Smooth muscle cell (in vitro differentiated cells): ENCODE measurements around the gene ADSS1. TPM values are rescaled to one million over a fixed set of nuclear protein-coding genes. Genes with fewer than 3 reads are reported as not detected.

ENCODE experiments used
- DNase-seq: peaks from one replicate; lab custom pipeline; 2025; ENCODE audit not compliant: unreplicated experiment; lab: John Stamatoyannopoulos, UW
- H2AFZ ChIP-seq: fragments of 200-600 bp; sonication (generic); 2 replicates; pipeline ENCODE4 v1.6.0; 2016; ENCODE audit warnings: antibody characterized with exemption, low read depth, mild to moderate bottlenecking
- H3F3A ChIP-seq: fragments of 200-600 bp; sonication (generic); 2 replicates; pipeline ENCODE4 v1.6.0; 2017; ENCODE audit warnings: antibody characterized with exemption, low read depth
- H3K27ac ChIP-seq: fragments of 200-600 bp; sonication (generic); 2 replicates; pipeline ENCODE4 v1.5.1; 2016; ENCODE audit warnings: low read depth, mild to moderate bottlenecking
- H3K27me3 ChIP-seq: fragments of 200-600 bp; sonication (generic); 2 replicates; pipeline ENCODE4 v1.6.1; 2016; ENCODE audit warnings: low read depth, mild to moderate bottlenecking
- H3K36me3 ChIP-seq: fragments of 200-600 bp; sonication (generic); 2 replicates; pipeline ENCODE4 v1.5.1; 2016; ENCODE audit warnings: low read depth
- H3K4me1 ChIP-seq: fragments of 200-600 bp; sonication (generic); 2 replicates; pipeline ENCODE4 v1.5.1; 2016; ENCODE audit warnings: low read depth
- H3K4me2 ChIP-seq: fragments of 200-600 bp; sonication (generic); 2 replicates; pipeline ENCODE4 v1.6.0; 2016; ENCODE audit warnings: mild to moderate bottlenecking
- H3K4me3 ChIP-seq: fragments of 200-600 bp; sonication (generic); 2 replicates; pipeline ENCODE4 v1.5.1; 2016; ENCODE audit warnings: mild to moderate bottlenecking
- H3K79me2 ChIP-seq: fragments of 200-600 bp; sonication (generic); 2 replicates; pipeline ENCODE4 v1.6.0; 2016; ENCODE audit warnings: low read depth, mild to moderate bottlenecking
- H3K9ac ChIP-seq: fragments of 200-600 bp; sonication (generic); 2 replicates; pipeline ENCODE4 v1.6.0; 2016; ENCODE audit warnings: low read depth
- H3K9me3 ChIP-seq: fragments of 200-600 bp; sonication (generic); replicated peaks from 2 replicates; pipeline ENCODE4 v1.5.1; 2016; ENCODE audit warnings: low read depth
- H4K20me1 ChIP-seq: fragments of 200-600 bp; sonication (generic); 2 replicates; pipeline ENCODE4 v1.6.0; 2016; ENCODE audit warnings: low read depth
- WGBS: methylation state at CpG from one replicate; pipeline ENCODE4 v1.1.7; 2016; ENCODE audit warnings: low lambda C conversion rate; 5-methylcytosine and 5-hydroxymethylcytosine counted together
- polyA plus RNA-seq: library from polyadenylated mRNA; unstranded; fragments of >200 nt; fragmentation: Nextera tagmentation; extraction: Ambion mirVana; gene quantifications from 2 replicates; pipeline ENCODE4 v1.2.1, GENCODE V29; 2016
- total RNA-seq: library from RNA; depleted of rRNA; stranded (reverse); fragments of >200 nt; gene quantifications from 2 replicates; pipeline ENCODE4 v1.2.3, GENCODE V29; 2014
- TF ChIP-seq, protein P1 (sequence below): fragments of 200-600 bp; sonication (generic); IDR thresholded peaks from 2 replicates; pipeline ENCODE4 v1.5.1; 2017; ENCODE audit warnings: borderline replicate concordance, mild to moderate bottlenecking, antibody characterized with exemption; ENCODE audit not compliant: insufficient read depth, poor library complexity, severe bottlenecking

Gene ADSS1
- total and polyA plus RNA-seq, 2 experiments from 2014 or later, result 7.8 to 43.0 TPM

- Histone ChIP-seq H3K27me3 (no peaks in the 10 kb centered on the region), H2AFZ (no peak overlapping the region), H3K79me2 (no peaks in the 10 kb centered on the region), H3F3A (peaks cover 5% of the 10 kb centered on the region), H3K9ac (no peak overlapping the region), H3K36me3 (no peaks in the 10 kb centered on the region), H3K4me1 (peaks cover 5% of the 10 kb centered on the region), H3K4me2 (no peak overlapping the region), H3K4me3 (no peak overlapping the region), H4K20me1 (peaks cover 10% of the 10 kb centered on the region), H3K9me3 (no peaks in the 10 kb centered on the region), H3K27ac (no peak overlapping the region)
- TF ChIP-seq, protein P1, sequence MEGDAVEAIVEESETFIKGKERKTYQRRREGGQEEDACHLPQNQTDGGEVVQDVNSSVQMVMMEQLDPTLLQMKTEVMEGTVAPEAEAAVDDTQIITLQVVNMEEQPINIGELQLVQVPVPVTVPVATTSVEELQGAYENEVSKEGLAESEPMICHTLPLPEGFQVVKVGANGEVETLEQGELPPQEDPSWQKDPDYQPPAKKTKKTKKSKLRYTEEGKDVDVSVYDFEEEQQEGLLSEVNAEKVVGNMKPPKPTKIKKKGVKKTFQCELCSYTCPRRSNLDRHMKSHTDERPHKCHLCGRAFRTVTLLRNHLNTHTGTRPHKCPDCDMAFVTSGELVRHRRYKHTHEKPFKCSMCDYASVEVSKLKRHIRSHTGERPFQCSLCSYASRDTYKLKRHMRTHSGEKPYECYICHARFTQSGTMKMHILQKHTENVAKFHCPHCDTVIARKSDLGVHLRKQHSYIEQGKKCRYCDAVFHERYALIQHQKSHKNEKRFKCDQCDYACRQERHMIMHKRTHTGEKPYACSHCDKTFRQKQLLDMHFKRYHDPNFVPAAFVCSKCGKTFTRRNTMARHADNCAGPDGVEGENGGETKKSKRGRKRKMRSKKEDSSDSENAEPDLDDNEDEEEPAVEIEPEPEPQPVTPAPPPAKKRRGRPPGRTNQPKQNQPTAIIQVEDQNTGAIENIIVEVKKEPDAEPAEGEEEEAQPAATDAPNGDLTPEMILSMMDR, result no peak
- no peak for DNase-seq
- 100% methylated on average over 4 of the region's 4 CpGs for WGBS
These were observed 47.3 kb downstream of the ADSS1 start for GRCh38 chr14:104771374-104771773.

DNA sequence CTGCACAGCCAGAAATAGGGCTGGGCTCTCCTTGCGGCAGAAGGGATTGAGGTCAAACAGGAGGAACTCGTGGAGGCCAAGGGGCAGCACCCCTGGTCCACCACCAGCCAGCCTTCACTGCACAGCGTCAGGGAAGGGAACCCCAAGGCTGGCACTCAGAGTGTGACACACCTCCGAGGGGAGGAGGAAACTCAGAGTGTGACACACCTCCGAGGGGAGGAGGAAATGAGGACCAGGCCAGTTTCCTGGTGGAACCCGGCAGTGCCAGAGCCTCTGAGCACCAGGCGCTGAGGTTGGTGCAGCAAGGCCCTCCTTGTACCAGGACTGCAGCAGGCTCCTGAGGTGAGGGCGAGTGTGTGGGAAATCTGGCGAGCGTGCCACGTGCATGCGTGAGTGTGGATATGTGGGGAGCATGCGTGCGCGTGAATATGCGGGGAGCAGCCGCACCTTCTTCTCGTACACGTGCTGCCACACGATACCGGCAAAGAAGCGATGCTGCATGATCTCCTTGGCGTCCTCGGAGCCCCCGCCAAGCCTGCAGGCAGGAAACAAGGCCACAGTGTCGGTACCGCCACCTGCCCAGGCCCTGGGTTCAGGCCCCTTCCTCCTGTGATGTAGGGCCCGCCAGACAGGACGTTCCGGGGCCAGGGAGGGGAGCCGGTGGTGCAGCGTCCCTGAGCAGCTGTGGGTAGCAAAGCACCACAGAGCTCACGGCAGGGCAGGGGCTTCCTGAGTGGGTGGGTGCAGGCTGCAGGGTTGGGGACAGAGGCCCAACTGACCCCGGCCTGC is 48.1 kb downstream of the ADSS1 start:
- WGBS, result 98% methylated on average over 33 of the region's 34 CpGs
- Histone ChIP-seq H4K20me1 (peaks cover 17% of the 10 kb centered on the region), H3K4me3 (no peak overlapping the region), H3K4me2 (no peak overlapping the region), H3K9me3 (no peaks in the 10 kb centered on the region), H3F3A (peaks cover 5% of the 10 kb centered on the region), H3K27me3 (no peaks in the 10 kb centered on the region), H2AFZ (no peak overlapping the region), H3K27ac (no peak overlapping the region), H3K36me3 (no peaks in the 10 kb centered on the region), H3K4me1 (peaks cover 5% of the 10 kb centered on the region), H3K9ac (no peak overlapping the region), H3K79me2 (no peaks in the 10 kb centered on the region)
- TF ChIP-seq, protein P1, result no peak
- no peak for DNase-seq

- Histone ChIP-seq H3K27me3 (no peaks in the 10 kb centered on the region), H3K4me3 (no peak overlapping the region), H4K20me1 (peaks cover 25% of the 10 kb centered on the region), H2AFZ (no peak overlapping the region), H3K79me2 (no peaks in the 10 kb centered on the region), H3K4me2 (no peak overlapping the region), H3K27ac (no peak overlapping the region), H3K9me3 (no peaks in the 10 kb centered on the region), H3K9ac (no peak overlapping the region), H3K36me3 (no peaks in the 10 kb centered on the region), H3F3A (peaks cover 4% of the 10 kb centered on the region), H3K4me1 (peaks cover 5% of the 10 kb centered on the region)
- 98% methylated on average over 38 of the region's 38 CpGs for WGBS
- TF ChIP-seq, protein P1, result no peak
- no peak for DNase-seq
These were observed 48.9 kb downstream of the ADSS1 start for GRCh38 chr14:104772707-104773504.
